AG20443 (cell line): ENCODE results near the gene NR1D2.
"Not testable (repeated sequence)": the region's sequence is repeated elsewhere in the genome, so short reads cannot be mapped to it uniquely, and the experiment has no call there.

Experiments used
- DNase-seq: peaks from one replicate; pipeline ENCODE4 v3.0.0; 2012; ENCODE audit warnings: low spot score, mixed read lengths

NR1D2 gene

GRCh38 chr3:24004171-24004938 lies 59.3 kb downstream of the NR1D2 start:
- no peak for DNase-seq

- no peak for DNase-seq
These were observed 60.6 kb downstream of the NR1D2 start for GRCh38 chr3:24005669-24006068.

- DNase-seq, result not testable (repeated sequence)
These were observed 65.7 kb downstream of the NR1D2 start for GRCh38 chr3:24010834-24011233.

GRCh38 chr3:24012589-24013269 lies 67.6 kb downstream of the NR1D2 start:
- no peak for DNase-seq

- no peak for DNase-seq
These were observed 72.2 kb downstream of the NR1D2 start for GRCh38 chr3:24017305-24017704.

- DNase-seq, result no peak
These were observed 73.9 kb downstream of the NR1D2 start for GRCh38 chr3:24018784-24019570.

- no peak for DNase-seq
These were observed 74.5 kb downstream of the NR1D2 start for GRCh38 chr3:24019585-24019984.

- no peak for DNase-seq
These were observed 75.1 kb downstream of the NR1D2 start for GRCh38 chr3:24020036-24020691.

GRCh38 chr3:24023197-24023596 lies 78.1 kb downstream of the NR1D2 start:
- DNase-seq, result no peak

GRCh38 chr3:24025805-24026204 lies 80.7 kb downstream of the NR1D2 start:
- DNase-seq, result no peak

GRCh38 chr3:24026665-24027064 lies 81.6 kb downstream of the NR1D2 start:
- not testable (repeated sequence) for DNase-seq

GRCh38 chr3:24027946-24028345 lies 82.9 kb downstream of the NR1D2 start:
- DNase-seq, result no peak
